AG10803 (cell line): ENCODE results near the gene PPM1H.
"Not testable (repeated sequence)": the region's sequence is repeated elsewhere in the genome, so short reads cannot be mapped to it uniquely, and the experiment has no call there.

Experiments
- DNase-seq: peaks from one replicate; pipeline ENCODE4 v3.0.0; 2010; ENCODE audit warnings: low read depth
- H3K4me3 ChIP-seq: 2 replicates; pipeline ENCODE4 v1.5.1; 2011; ENCODE audit warnings: mild to moderate bottlenecking, low read length, control low read depth
- CTCF ChIP-seq: conservative IDR thresholded peaks from 2 replicates; pipeline ENCODE4 v1.5.1; 2011; ENCODE audit warnings: mild to moderate bottlenecking, low read length, control low read depth, inconsistent platforms

The PPM1H gene

GRCh38 chr12:62676521-62677307 lies 258.2 kb downstream of the PPM1H start:
- no peak overlapping the region for H3K4me3 ChIP-seq
- TF ChIP-seq CTCF: no peak
- DNase-seq: no peak

- no peak for TF ChIP-seq CTCF
- no peak for DNase-seq
- no peak overlapping the region for H3K4me3 ChIP-seq
Measured at GRCh38 chr12:62673028-62673815, 261.7 kb downstream of the PPM1H start.

- H3K4me3 ChIP-seq: no peak overlapping the region
- DNase-seq: peak; percentile 21
- no peak for TF ChIP-seq CTCF
Measured at GRCh38 chr12:62670986-62671720, 263.8 kb downstream of the PPM1H start.

- DNase-seq: no peak
- TF ChIP-seq CTCF: no peak
- no peak overlapping the region for H3K4me3 ChIP-seq
Measured at GRCh38 chr12:62668782-62669181, 266.2 kb downstream of the PPM1H start.

GRCh38 chr12:62664951-62665350 lies 270.0 kb downstream of the PPM1H start:
- DNase-seq, H3K4me3 ChIP-seq: not testable (repeated sequence)

GRCh38 chr12:62660756-62661155 lies 274.2 kb downstream of the PPM1H start:
- peak; percentile 97 for DNase-seq
- H3K4me3 ChIP-seq: no peak overlapping the region
- no peak for TF ChIP-seq CTCF

- peak; percentile 57 for DNase-seq
- TF ChIP-seq CTCF: no peak
- H3K4me3 ChIP-seq: no peak overlapping the region
Measured at GRCh38 chr12:62659453-62660295, 275.3 kb downstream of the PPM1H start.
